ENCODE results near the gene POU6F2.

GRCh38 chr7:39130274-39130673 lies 152.6 kb downstream of the POU6F2 start:
- TF ChIP-seq POLR2AphosphoS5 (IDR thresholded peaks at IDR 0.05; ENCODE audit: low read depth) (no peak), CTCF (IDR thresholded peaks at IDR 0.05; ENCODE audit: insufficient read depth, low read length) (no peak), REST (IDR thresholded peaks at IDR 0.05; ENCODE audit: insufficient replicate concordance, low read depth) (no peak), GABPA (IDR thresholded peaks at IDR 0.05; ENCODE audit: low read depth) (no peak), SPI1 (IDR thresholded peaks at IDR 0.05; ENCODE audit: borderline replicate concordance, low read depth) (no peak)

All from HL-60 (cell line).